ENCODE measurements around the gene GCC2. TPM values are rescaled to one million over a fixed set of nuclear protein-coding genes. Genes with fewer than 3 reads are reported as not detected.
A peak's percentile ranks its signal among the peaks of the same experiment; 100 is the strongest.

Gene GCC2
- total and polyA plus RNA-seq, 2 of the 13 experiments (the other 11 are each of a cell fraction or from before 2014, with no cell fraction given) = 17.6 to 22.5 TPM

GRCh38 chr2:108533832-108534583, 85.0 kb downstream of the GCC2 start, which contains the start of gene LIMS1 (continued):
- TF ChIP-seq NR1H2 (CRISPR knock-in tag; IDR thresholded peaks at IDR 0.05; ENCODE audit: borderline replicate concordance, low read depth) = peak; percentile 32; the same call in 1 of the 2 replicates
- TF ChIP-seq DR1 (CRISPR knock-in tag; IDR thresholded peaks at IDR 0.05) = peak; percentile 69
- TF ChIP-seq, protein P1, sequence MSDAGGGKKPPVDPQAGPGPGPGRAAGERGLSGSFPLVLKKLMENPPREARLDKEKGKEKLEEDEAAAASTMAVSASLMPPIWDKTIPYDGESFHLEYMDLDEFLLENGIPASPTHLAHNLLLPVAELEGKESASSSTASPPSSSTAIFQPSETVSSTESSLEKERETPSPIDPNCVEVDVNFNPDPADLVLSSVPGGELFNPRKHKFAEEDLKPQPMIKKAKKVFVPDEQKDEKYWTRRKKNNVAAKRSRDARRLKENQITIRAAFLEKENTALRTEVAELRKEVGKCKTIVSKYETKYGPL (CRISPR knock-in tag; IDR thresholded peaks at IDR 0.05) = peak; percentile 60; the same call in 1 of the 2 replicates
- peak; percentile 84 for TF ChIP-seq ZNF772 (CRISPR knock-in tag; IDR thresholded peaks at IDR 0.05)
- TF ChIP-seq ZNF484 (CRISPR knock-in tag; IDR thresholded peaks at IDR 0.05; ENCODE audit: borderline replicate concordance, low read depth) = peak; percentile 77; the same call in 1 of the 2 replicates
- no peak; the same call in 1 of the 2 replicates for TF ChIP-seq ZNF784 (CRISPR knock-in tag; IDR thresholded peaks at IDR 0.05; ENCODE audit: borderline replicate concordance)
- peak; percentile 85 for TF ChIP-seq ZNF678 (CRISPR knock-in tag; IDR thresholded peaks at IDR 0.05)
- TF ChIP-seq NFE2L2 (IDR thresholded peaks at IDR 0.05; ENCODE audit: low read length) = no peak
- 0 out of 2 replicates have a peak, but pooled peaks have one; percentile 44 for TF ChIP-seq ZBTB44 (CRISPR knock-in tag; IDR thresholded peaks at IDR 0.05)
- 0 out of 2 replicates have a peak, but pooled peaks have one; percentile 62 for TF ChIP-seq ZNF891 (CRISPR knock-in tag; IDR thresholded peaks at IDR 0.05)
- peak; percentile 94 for TF ChIP-seq ZNF547 (CRISPR knock-in tag; IDR thresholded peaks at IDR 0.05)
- TF ChIP-seq SALL2 (CRISPR knock-in tag; IDR thresholded peaks at IDR 0.05) = peak; percentile 85; the same call in 1 of the 2 replicates
- TF ChIP-seq ISX (CRISPR knock-in tag; conservative IDR thresholded peaks at IDR 0.05) = 0 out of 2 replicates have a peak, but pooled peaks have one; percentile 12
- no peak for TF ChIP-seq CSRNP2 (CRISPR knock-in tag; conservative IDR thresholded peaks at IDR 0.05; ENCODE audit: low read depth)
- TF ChIP-seq IRF2 (CRISPR knock-in tag; IDR thresholded peaks at IDR 0.05) = peak; percentile 72; the same call in 1 of the 2 replicates
- TF ChIP-seq SALL1 (CRISPR knock-in tag; IDR thresholded peaks at IDR 0.05) = peak; percentile 95
- TF ChIP-seq ARHGAP35 (CRISPR knock-in tag; IDR thresholded peaks at IDR 0.05; ENCODE audit: borderline replicate concordance) = peak; percentile 65; the same call in 1 of the 2 replicates
- 0 out of 2 replicates have a peak, but pooled peaks have one; percentile 93 for TF ChIP-seq ZNF33A (CRISPR knock-in tag; IDR thresholded peaks at IDR 0.05; ENCODE audit: borderline replicate concordance)
- TF ChIP-seq ZNF713 (CRISPR knock-in tag; IDR thresholded peaks at IDR 0.05) = no peak
- peak; percentile 86 for TF ChIP-seq ZNF276 (CRISPR knock-in tag; IDR thresholded peaks at IDR 0.05; ENCODE audit: low read depth)
